GM12878 (cell line): ENCODE measurements around the gene CD63. TPM values are rescaled to one million over a fixed set of nuclear protein-coding genes. Genes with fewer than 3 reads are reported as not detected.

ENCODE experiments used
- ATAC-seq: fragments of 200-7000 bp; cut with Tn5 transposase; 3 replicates; pipeline ENCODE4 v1.9.1; 2020; ENCODE audit warnings: mild to moderate bottlenecking, moderate library complexity
- BruUV-seq: library from RNA; stranded (reverse); fragments of 400-500 nt; replicated peaks from 2 replicates; lab custom pipeline; 2021; lab: Mats Ljungman, UMichigan
- CTCF ChIA-PET: fragments of 300-600 bp; sonication (Branson Sonifier 250); formaldehyde crosslinking; extraction: SDS; loops from one replicate; lab custom pipeline; 2021; ENCODE audit warnings: inconsistent platforms; lab: Yijun Ruan, JAX
- POLR2A ChIA-PET: fragments of 350-600 bp; formaldehyde crosslinking; extraction: SDS; loops from one replicate; lab custom pipeline; 2021; ENCODE audit warnings: inconsistent platforms; lab: Charles Lee
- RAD21 ChIA-PET: fragments of 300-600 bp; sonication (Branson Sonifier 250); formaldehyde crosslinking; loops from one replicate; lab custom pipeline; 2023; ENCODE audit warnings: antibody characterized with exemption; ENCODE audit not compliant: unreplicated experiment; lab: Charles Lee
- SMC1A ChIA-PET: fragments of 300-600 bp; sonication (Branson Sonifier 250); formaldehyde crosslinking; loops from one replicate; lab custom pipeline; 2023; ENCODE audit not compliant: unreplicated experiment, uncharacterized antibody; lab: Charles Lee
- DNase-seq: peaks from one replicate; pipeline ENCODE4 v3.0.0-alpha.2; 2011; ENCODE audit warnings: low read depth, low spot score
- FAIRE-seq: peaks from 3 replicates; lab custom pipeline; 2011; peaks lifted over from hg19 to GRCh38; lab: Jason Lieb, UNC
- H2AFZ ChIP-seq: 2 replicates; pipeline ENCODE4 v1.6.0; 2011; ENCODE audit warnings: low read depth, low read length, control low read depth; ENCODE audit not compliant: control insufficient read depth
- H3K27ac ChIP-seq: 2 replicates; pipeline ENCODE4 v1.5.1; 2011; ENCODE audit warnings: control low read depth; ENCODE audit not compliant: control insufficient read depth, insufficient read depth
- H3K27me3 ChIP-seq, 2 experiments: replicated peaks in 1 of 2; 2 replicates each; pipeline versions ENCODE4 v1.6.0 to v1.6.1; 2011; ENCODE audit warnings: low read length in 1 of 2; ENCODE audit not compliant: control insufficient read depth in 2 of 2, insufficient read depth in 2 of 2
- H3K36me3 ChIP-seq, 2 experiments: 2 replicates each; pipeline ENCODE4 v1.5.1; 2011; ENCODE audit warnings: low read length in 1 of 2; ENCODE audit not compliant: control insufficient read depth in 2 of 2, insufficient read depth in 2 of 2
- H3K4me1 ChIP-seq: 2 replicates; pipeline ENCODE4 v1.6.1; 2011; ENCODE audit warnings: mild to moderate bottlenecking, low read length, moderate library complexity, mixed read lengths; ENCODE audit not compliant: control insufficient read depth, insufficient read depth
- H3K4me2 ChIP-seq: 2 replicates; pipeline ENCODE4 v1.6.0; 2011; ENCODE audit warnings: control low read depth; ENCODE audit not compliant: control insufficient read depth, insufficient read depth
- H3K4me3 ChIP-seq: fragments of 200-600 bp; sonication (generic); 2 replicates; pipeline ENCODE4 v1.5.1; 2016
- H3K79me2 ChIP-seq: 2 replicates; pipeline ENCODE4 v1.6.0; 2011; ENCODE audit warnings: low read length; ENCODE audit not compliant: control insufficient read depth, insufficient read depth
- H3K9ac ChIP-seq: 2 replicates; pipeline ENCODE4 v1.8.0; 2011; ENCODE audit warnings: low read length, control low read depth, mixed read lengths; ENCODE audit not compliant: control insufficient read depth, insufficient read depth
- H3K9me3 ChIP-seq: replicated peaks from 3 replicates; pipeline ENCODE4 v1.5.1; 2011; ENCODE audit warnings: mild to moderate bottlenecking, low read length; ENCODE audit not compliant: control insufficient read depth, insufficient read depth
- H4K20me1 ChIP-seq: 2 replicates; pipeline ENCODE4 v1.6.0; 2011; ENCODE audit not compliant: control insufficient read depth, insufficient read depth
- CREM ChIP-seq: IDR thresholded peaks from 2 replicates; pipeline ENCODE4 v1.6.1; 2014; ENCODE audit warnings: antibody characterized with exemption, low read depth
- MTA3 ChIP-seq: IDR thresholded peaks from 2 replicates; pipeline ENCODE4 v1.6.1; 2012; ENCODE audit warnings: low read length, inconsistent platforms, borderline replicate concordance
- PAX8 ChIP-seq: fragments of 450-650 bp; IDR thresholded peaks from 2 replicates; pipeline ENCODE4 v1.6.1; 2017; ENCODE audit warnings: mild to moderate bottlenecking, moderate library complexity
- POLR2AphosphoS5 ChIP-seq: IDR thresholded peaks from 2 replicates; pipeline ENCODE4 v1.6.1; 2011; ENCODE audit warnings: mild to moderate bottlenecking, low read length, inconsistent platforms
- SIN3A ChIP-seq: IDR thresholded peaks from 2 replicates; pipeline ENCODE4 v1.6.1; 2012; ENCODE audit warnings: low read depth, low read length, improper control_type of control experiment
- TCF3 ChIP-seq: IDR thresholded peaks from 2 replicates; pipeline ENCODE4 v1.6.1; 2012; ENCODE audit warnings: low read depth, mild to moderate bottlenecking, low read length, borderline replicate concordance; ENCODE audit not compliant: insufficient read depth
- WGBS: methylation state at CpG from one replicate; pipeline ENCODE4 v1.1.6; 2016; ENCODE audit warnings: low lambda C conversion rate; ENCODE audit not compliant: insufficient replicate concordance, insufficient coverage; ENCODE audit errors: missing lambda C conversion rate; 5-methylcytosine and 5-hydroxymethylcytosine counted together
- in situ Hi-C: fragments of 300-500 bp; cut with MboI; formaldehyde crosslinking; loops from 9 replicates; pipeline ENCODE4 v1.14.3; 2018; ENCODE audit warnings: mixed read lengths
- intact Hi-C: fragments of 100-400 bp; cut with micrococcal nuclease; formaldehyde crosslinking; loops from one replicate; pipeline ENCODE4 v1.14.2; 2022; ENCODE audit not compliant: unreplicated experiment
- polyA plus RNA-seq, 11 experiments: library from polyadenylated mRNA; depleted of rRNA in 4 of 11; unstranded in 6 of 11; stranded (reverse) in 5 of 11; fragments of >200 nt; fragmentation: Nextera tagmentation in 4 of 11; fragmentation: Illumina TruSeq in 1 of 11; extraction: Ambion mirVana in 4 of 11; extraction: Trizol in 1 of 11; gene quantifications; 1 replicate in 1 of 11; 2 replicates in 10 of 11; pipeline versions ENCODE4 v1.2.1 to v1.2.3, GENCODE V29; 2011 to 2016; ENCODE audit warnings: inconsistent platforms in 2 of 11, missing spikeins in 2 of 11, low read depth in 1 of 11
- total RNA-seq, 4 experiments: library from RNA; depleted of rRNA in 3 of 4; stranded (reverse); fragments of >200 nt in 3 of 4; fragmentation: Illumina TruSeq in 1 of 4; extraction: Trizol in 1 of 4; gene quantifications; 2 replicates each; pipeline versions ENCODE4 v1.2.1 to v1.2.3, GENCODE V29; 2013 to 2021
- TF ChIP-seq, protein P1 (sequence below): IDR thresholded peaks from 2 replicates; pipeline ENCODE4 v1.6.1; 2011; ENCODE audit warnings: borderline replicate concordance, low read depth, mild to moderate bottlenecking, moderate library complexity, mixed read lengths, low read length; ENCODE audit not compliant: insufficient read depth; ENCODE audit errors: extremely low read length
- TF ChIP-seq, protein P2 (sequence below): fragments of 450-650 bp; IDR thresholded peaks from 2 replicates; pipeline ENCODE4 v1.6.1; 2014; ENCODE audit warnings: mild to moderate bottlenecking
- TF ChIP-seq, protein P3 (sequence below): fragments of 450-650 bp; conservative IDR thresholded peaks from 2 replicates; pipeline ENCODE4 v1.6.1; 2017; ENCODE audit warnings: mild to moderate bottlenecking, moderate library complexity
- TF ChIP-seq, protein P4 (sequence below): fragments of 450-650 bp; formaldehyde crosslinking; IDR thresholded peaks from 2 replicates; pipeline ENCODE4 v1.5.0; 2022; ENCODE audit warnings: mild to moderate bottlenecking, missing genetic modification characterization

CD63 gene
- total and polyA plus RNA-seq, 10 of the 15 experiments (the other 5 are each of a cell fraction or from before 2014, with no cell fraction given): 147 to 220 (median 183) TPM

DNA sequence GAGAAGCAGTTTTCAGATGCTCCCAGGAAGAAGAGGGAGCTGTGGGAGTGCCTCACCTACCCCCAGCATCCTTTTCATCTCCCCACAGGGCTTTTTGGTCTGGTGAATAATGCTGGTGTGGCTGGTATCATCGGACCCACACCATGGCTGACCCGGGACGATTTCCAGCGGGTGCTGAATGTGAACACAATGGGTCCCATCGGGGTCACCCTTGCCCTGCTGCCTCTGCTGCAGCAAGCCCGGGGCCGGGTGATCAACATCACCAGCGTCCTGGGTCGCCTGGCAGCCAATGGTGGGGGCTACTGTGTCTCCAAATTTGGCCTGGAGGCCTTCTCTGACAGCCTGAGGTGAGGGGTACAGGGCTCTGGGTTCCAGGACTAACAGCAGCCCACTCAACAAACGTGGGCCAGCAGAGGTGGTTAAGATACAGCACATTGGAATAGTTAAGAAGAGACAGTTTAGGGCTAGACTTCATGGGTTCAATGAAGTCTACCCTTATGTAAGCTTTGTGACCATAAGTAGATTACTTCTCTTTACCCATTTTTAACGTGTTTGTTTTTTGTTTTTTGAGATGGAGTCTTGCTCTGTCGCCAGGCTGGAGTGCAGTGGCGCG is 7.1 kb downstream of the CD63 start:
- H3K9me3 ChIP-seq: no peaks in the 10 kb centered on the region
- H3K4me1 ChIP-seq: peaks cover 25% of the 10 kb centered on the region
- H3K27me3 ChIP-seq: no peaks in the 10 kb centered on the region
- ChIA-PET SMC1A (interaction anchor here (1.1 to 3.5 kb wide), 5 partner anchors 8 to 65 kb away, joined by 3 to 16 read pairs (median 3); no protein-coding TSS in a partner anchor), RAD21 (interaction anchor here (2.2 to 11.0 kb wide), 2 partner anchors 15 to 65 kb away, joined by 7 to 113 read pairs; no protein-coding TSS in a partner anchor)
- H3K36me3 ChIP-seq: peaks cover 7% of the 10 kb centered on the region in 2 experiments; a peak in 3 of 4 replicates
- in situ Hi-C loops: no loop called here
- H4K20me1 ChIP-seq: no peaks in the 10 kb centered on the region
- H3K4me3 ChIP-seq: no peak overlapping the region
- WGBS: 84% methylated on average over 14 of the region's 14 CpGs
- intact Hi-C loops: loop anchor here (1.0 kb wide), 1 partner anchor 61 kb away; no protein-coding TSS in a partner anchor
- peaks cover 8% of the 10 kb centered on the region for H3K79me2 ChIP-seq
- H3K27ac ChIP-seq: no peak overlapping the region
- no peak for FAIRE-seq
- no peak overlapping the region for H3K9ac ChIP-seq
- no peak overlapping the region for H3K4me2 ChIP-seq
- TF ChIP-seq, protein P1, sequence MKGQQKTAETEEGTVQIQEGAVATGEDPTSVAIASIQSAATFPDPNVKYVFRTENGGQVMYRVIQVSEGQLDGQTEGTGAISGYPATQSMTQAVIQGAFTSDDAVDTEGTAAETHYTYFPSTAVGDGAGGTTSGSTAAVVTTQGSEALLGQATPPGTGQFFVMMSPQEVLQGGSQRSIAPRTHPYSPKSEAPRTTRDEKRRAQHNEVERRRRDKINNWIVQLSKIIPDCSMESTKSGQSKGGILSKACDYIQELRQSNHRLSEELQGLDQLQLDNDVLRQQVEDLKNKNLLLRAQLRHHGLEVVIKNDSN: no peak
- no peak for TF ChIP-seq CREM
- TF ChIP-seq, protein P2, sequence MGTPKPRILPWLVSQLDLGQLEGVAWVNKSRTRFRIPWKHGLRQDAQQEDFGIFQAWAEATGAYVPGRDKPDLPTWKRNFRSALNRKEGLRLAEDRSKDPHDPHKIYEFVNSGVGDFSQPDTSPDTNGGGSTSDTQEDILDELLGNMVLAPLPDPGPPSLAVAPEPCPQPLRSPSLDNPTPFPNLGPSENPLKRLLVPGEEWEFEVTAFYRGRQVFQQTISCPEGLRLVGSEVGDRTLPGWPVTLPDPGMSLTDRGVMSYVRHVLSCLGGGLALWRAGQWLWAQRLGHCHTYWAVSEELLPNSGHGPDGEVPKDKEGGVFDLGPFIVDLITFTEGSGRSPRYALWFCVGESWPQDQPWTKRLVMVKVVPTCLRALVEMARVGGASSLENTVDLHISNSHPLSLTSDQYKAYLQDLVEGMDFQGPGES: no peak
- no peak for TF ChIP-seq POLR2AphosphoS5
- TF ChIP-seq, protein P3, sequence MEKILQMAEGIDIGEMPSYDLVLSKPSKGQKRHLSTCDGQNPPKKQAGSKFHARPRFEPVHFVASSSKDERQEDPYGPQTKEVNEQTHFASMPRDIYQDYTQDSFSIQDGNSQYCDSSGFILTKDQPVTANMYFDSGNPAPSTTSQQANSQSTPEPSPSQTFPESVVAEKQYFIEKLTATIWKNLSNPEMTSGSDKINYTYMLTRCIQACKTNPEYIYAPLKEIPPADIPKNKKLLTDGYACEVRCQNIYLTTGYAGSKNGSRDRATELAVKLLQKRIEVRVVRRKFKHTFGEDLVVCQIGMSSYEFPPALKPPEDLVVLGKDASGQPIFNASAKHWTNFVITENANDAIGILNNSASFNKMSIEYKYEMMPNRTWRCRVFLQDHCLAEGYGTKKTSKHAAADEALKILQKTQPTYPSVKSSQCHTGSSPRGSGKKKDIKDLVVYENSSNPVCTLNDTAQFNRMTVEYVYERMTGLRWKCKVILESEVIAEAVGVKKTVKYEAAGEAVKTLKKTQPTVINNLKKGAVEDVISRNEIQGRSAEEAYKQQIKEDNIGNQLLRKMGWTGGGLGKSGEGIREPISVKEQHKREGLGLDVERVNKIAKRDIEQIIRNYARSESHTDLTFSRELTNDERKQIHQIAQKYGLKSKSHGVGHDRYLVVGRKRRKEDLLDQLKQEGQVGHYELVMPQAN: no peak
- TF ChIP-seq, protein P4, sequence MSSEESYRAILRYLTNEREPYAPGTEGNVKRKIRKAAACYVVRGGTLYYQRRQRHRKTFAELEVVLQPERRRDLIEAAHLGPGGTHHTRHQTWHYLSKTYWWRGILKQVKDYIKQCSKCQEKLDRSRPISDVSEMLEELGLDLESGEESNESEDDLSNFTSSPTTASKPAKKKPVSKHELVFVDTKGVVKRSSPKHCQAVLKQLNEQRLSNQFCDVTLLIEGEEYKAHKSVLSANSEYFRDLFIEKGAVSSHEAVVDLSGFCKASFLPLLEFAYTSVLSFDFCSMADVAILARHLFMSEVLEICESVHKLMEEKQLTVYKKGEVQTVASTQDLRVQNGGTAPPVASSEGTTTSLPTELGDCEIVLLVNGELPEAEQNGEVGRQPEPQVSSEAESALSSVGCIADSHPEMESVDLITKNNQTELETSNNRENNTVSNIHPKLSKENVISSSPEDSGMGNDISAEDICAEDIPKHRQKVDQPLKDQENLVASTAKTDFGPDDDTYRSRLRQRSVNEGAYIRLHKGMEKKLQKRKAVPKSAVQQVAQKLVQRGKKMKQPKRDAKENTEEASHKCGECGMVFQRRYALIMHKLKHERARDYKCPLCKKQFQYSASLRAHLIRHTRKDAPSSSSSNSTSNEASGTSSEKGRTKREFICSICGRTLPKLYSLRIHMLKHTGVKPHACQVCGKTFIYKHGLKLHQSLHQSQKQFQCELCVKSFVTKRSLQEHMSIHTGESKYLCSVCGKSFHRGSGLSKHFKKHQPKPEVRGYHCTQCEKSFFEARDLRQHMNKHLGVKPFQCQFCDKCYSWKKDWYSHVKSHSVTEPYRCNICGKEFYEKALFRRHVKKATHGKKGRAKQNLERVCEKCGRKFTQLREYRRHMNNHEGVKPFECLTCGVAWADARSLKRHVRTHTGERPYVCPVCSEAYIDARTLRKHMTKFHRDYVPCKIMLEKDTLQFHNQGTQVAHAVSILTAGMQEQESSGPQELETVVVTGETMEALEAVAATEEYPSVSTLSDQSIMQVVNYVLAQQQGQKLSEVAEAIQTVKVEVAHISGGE (CRISPR knock-in tag): no peak
- TF ChIP-seq TCF3: no peak
- no peak for TF ChIP-seq PAX8
- no peak for TF ChIP-seq MTA3
- no peak for TF ChIP-seq SIN3A
- TF ChIP-seq, all 136 proteins: peak for 0
- ATAC-seq (no peak), DNase-seq (no peak)
- no TSS peak for BruUV-seq
- no peak overlapping the region for H2AFZ ChIP-seq
- ChIA-PET POLR2A (interaction anchor here (0.9 to 1.0 kb wide), 2 partner anchors 16 to 24 kb away, joined by 3 to 4 read pairs; no protein-coding TSS in a partner anchor), CTCF (interaction anchor here (0.8 to 11.4 kb wide), 9 partner anchors 8 to 997 kb away, joined by 3 to 205 read pairs (median 5); partner anchors contain the start of genes CD63, ORMDL2 and SARNP)
